ENCODE measurements around the gene IQGAP3.

DNA sequence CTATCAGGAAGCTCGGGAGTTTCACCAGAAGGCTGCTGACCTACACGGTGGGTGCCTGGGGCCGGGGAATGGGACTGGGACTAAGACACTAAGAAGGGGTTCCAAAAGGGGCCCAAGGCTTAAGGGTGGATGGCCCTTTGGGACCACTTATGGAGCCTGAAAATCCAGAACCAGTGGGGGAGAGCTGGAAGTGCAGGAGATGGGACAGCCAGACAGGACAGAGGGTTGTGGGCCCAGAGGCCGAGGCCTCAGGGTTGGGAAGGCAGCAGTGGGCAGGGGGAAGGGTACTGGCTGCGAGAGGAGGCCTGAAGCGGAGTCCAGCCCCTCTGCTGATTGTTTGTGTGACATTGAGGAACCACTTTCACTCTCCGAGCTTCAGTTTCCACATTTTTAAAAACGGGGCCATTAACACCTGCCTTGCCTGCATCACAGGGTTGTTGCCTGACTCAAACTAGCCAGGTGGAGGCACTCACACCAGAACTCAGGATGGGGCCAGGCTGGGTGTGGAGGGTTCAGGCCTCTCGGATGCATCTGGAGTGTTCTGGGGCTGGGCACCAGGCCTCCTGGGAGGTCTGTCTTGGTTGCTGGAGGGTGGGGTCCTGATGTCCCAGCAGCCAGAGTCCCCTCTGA lies 10.1 kb upstream of the IQGAP3 start:
- TF ChIP-seq, protein P1, sequence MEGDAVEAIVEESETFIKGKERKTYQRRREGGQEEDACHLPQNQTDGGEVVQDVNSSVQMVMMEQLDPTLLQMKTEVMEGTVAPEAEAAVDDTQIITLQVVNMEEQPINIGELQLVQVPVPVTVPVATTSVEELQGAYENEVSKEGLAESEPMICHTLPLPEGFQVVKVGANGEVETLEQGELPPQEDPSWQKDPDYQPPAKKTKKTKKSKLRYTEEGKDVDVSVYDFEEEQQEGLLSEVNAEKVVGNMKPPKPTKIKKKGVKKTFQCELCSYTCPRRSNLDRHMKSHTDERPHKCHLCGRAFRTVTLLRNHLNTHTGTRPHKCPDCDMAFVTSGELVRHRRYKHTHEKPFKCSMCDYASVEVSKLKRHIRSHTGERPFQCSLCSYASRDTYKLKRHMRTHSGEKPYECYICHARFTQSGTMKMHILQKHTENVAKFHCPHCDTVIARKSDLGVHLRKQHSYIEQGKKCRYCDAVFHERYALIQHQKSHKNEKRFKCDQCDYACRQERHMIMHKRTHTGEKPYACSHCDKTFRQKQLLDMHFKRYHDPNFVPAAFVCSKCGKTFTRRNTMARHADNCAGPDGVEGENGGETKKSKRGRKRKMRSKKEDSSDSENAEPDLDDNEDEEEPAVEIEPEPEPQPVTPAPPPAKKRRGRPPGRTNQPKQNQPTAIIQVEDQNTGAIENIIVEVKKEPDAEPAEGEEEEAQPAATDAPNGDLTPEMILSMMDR (IDR thresholded peaks at IDR 0.05), result no peak
- TF ChIP-seq POLR2A (IDR thresholded peaks at IDR 0.05), result no peak

Data from body of pancreas (tissue), 4 donors.